Activated T-helper 9 cell treated with anti-CD3 and anti-CD28 coated beads, Interleukin-2, amount 50 U/mL, for 16 hours (primary cell): Measurements from ENCODE around the gene SART3.
"Not testable (repeated sequence)": the region's sequence is repeated elsewhere in the genome, so short reads cannot be mapped to it uniquely, and the experiment has no call there.

ENCODE experiments used
- DNase-seq: peaks from one replicate; pipeline ENCODE4 v3.0.0-alpha.2; 2020; ENCODE audit warnings: low read depth

SART3 gene

GRCh38 chr12:108518101-108518715 lies 42.8 kb downstream of the SART3 start:
- DNase-seq, result no peak

DNA sequence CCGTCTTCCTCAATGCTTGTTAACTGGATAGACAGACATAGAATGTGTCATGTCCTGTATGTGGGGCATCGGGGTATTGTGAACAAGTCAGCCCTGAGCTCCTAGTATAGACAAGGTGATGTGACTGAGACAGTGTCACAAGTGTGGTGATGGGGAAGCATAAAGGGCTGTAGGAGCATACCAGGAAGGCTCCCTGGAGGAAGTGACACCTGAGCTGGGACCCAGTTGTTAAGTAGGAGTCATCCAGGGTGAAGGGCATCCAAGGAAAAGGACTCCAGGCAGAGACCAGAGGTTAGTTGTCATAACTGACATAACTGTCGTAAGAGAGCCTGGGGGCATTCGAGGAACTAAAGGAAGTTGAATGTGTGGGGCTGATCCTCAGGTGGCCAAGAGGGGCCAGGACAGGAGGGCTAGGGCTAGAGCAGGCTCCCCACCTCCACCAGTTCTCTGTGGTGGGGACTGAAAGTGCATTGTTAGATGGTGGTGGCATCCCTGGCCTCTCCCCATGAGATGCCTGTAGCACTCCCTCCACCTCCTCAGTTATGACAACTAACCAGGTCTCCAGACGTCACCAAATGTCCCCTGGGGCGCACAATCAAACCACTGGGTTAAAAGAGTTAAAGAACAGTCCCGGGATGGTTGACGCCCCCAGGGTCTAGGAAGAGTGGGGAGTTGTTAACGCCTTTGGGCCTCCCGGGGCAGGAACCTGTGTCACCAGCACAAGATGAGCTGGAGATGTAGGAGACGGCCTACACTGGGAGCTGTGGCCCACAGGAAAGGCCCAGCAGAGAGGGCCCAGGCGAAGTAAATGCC lies 43.5 kb downstream of the SART3 start:
- no peak for DNase-seq

GRCh38 chr12:108516511-108517275 lies 44.3 kb downstream of the SART3 start:
- DNase-seq, result no peak

DNA sequence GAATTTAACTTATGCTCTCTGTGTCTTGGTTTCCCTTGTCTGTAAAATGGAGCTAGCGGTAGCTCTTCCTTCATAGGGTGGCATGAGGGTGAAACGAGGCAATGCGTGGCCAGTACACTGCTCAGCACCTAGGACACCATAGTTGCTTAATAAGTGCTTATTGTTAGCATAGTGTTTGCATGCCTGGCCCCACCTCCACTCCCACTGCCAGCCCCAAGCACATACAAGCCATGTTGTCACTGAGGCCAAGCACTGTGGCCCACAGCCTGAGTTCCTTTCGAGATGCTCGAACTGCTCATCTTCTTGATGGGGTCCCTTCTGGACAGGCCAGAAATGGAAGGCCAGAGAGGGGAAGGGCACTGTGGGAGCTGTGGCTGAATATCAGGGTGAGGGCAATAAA lies 45.1 kb downstream of the SART3 start:
- no peak for DNase-seq

DNA sequence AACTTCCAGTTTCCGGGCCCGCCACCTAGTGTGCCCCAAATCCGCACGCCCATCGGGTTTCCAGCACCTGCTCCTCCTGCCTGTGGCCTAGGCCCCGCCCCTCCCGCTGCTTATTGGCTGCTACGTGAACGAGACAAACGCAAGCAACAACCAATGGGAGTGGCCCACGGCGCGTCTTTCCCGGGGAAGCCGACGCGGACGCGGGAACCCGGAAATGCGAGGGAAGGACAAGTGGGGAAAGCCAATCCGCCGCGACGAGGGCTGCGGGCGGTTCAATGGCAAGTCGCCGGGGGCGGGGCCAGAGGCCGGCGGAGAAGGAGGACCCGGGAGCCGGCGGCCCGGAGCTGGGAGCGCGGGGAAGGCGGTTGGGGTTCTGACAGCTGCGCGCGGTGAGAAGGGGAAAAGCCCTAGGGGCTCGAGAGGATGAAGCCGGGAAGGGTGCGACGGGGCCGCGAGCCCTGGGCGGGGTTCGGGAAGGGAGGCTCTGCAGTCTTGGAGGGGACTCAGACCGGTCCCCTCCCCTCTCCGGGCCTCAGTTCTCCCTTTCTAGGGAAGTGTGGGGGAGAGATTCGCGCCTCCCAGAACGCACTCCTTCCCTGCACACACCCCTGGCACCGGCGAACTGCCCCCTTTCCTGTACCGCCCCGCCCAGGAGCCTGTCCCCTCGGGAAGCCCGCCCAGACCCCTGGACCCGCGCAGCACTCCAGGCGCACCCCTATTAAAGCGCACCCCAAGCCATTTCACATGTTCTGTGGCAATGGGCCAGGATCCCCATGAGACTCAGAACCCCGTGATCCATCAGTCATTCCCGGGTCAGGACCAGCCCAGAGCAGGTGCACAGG lies 45.8 kb downstream of the SART3 start, which contains the start of gene FICD:
Gene FICD, plus strand, starts transcription at position 305 of the 842 bp plus-strand sequence. CDS start 1,696 bp downstream, outside the sequence.
- DNase-seq, result peak; percentile 100

- DNase-seq, result no peak
Measured at GRCh38 chr12:108514468-108514972, 46.5 kb downstream of the SART3 start.

- DNase-seq, result peak; percentile 68
Measured at GRCh38 chr12:108511633-108512540, 49.1 kb downstream of the SART3 start.

GRCh38 chr12:108510836-108511235 lies 50.1 kb downstream of the SART3 start:
- DNase-seq, result no peak

GRCh38 chr12:108509806-108510205 lies 51.2 kb downstream of the SART3 start:
- DNase-seq, result no peak

DNA sequence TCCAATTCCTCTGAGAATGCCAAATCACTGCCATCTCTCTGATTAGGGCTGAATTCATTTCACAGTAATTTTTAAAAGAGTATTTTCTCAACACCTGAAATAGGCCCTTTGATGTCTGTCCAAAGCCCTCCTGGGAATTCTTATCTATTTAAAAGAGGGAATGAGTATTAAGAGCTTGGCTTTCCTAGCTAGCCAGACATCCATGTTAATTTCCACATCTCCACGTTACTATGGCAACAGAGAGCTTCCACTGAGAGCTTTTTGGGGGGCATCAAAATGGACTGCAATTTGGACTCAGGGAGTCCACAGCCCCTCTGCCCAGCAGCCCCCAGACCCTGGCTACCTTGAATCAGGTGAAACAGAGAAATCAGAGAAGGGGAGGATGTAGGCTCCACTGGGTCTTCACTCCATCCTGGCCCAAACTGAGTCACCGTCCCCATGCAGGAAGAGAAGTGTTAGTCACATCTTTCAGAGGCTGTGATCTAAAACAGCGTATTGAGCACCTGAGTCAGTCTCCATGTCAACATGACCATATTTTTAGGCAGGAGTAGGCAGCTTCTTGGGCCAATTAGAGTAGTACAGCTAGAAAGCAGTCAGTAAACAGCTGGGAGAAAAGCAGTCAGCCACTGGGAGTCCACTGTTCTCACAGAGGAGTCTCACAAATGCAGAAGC lies 52.9 kb downstream of the SART3 start:
- DNase-seq, result no peak

- DNase-seq, result no peak
Measured at GRCh38 chr12:108505129-108505528, 55.8 kb downstream of the SART3 start.

GRCh38 chr12:108502922-108503321 lies 58.1 kb downstream of the SART3 start:
- no peak for DNase-seq

DNA sequence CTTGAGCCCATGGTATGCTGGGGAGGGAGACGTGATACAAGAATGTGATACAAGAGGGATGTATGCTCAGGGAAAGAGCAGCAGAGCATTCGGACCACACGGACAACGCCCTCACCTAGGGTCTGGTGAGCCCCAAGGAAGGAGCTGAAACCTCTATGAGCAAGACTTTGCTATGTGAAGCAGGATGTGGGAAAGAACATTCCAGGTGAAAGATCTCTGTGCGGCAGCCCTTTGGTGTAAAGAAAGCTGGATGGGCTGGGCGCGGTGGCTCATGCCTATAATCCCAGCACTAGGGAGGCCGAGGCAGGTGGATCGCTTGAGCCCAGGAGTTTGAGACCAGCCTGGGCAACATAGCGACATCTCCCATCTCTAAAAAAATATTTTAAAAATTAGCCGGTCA lies 62.8 kb downstream of the SART3 start:
- DNase-seq, result no peak

- DNase-seq, result no peak
Measured at GRCh38 chr12:108495823-108496579, 65.0 kb downstream of the SART3 start.

GRCh38 chr12:108495054-108495453 lies 65.9 kb downstream of the SART3 start:
- no peak for DNase-seq

- no peak for DNase-seq
Measured at GRCh38 chr12:108491256-108491655, 69.7 kb downstream of the SART3 start.

DNA sequence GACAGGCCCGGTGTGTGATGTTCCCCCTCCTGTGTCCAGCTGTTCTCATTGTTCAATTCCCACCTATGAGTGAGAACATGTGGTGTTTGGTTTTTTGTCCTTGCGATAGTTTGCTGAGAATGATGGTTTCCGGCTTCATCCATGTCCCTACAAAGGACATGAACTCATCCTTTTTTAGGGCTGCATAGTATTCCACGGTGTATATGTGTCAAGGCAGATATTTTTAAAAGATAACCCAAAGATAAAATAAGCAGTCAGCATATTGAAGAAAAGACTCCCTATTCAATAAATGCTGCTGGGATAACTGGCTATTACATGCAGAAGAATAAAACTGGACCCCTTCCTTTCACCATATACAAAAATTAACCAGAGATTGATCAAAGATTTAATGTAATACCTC lies 73.9 kb downstream of the SART3 start:
- DNase-seq, result not testable (repeated sequence)

DNA sequence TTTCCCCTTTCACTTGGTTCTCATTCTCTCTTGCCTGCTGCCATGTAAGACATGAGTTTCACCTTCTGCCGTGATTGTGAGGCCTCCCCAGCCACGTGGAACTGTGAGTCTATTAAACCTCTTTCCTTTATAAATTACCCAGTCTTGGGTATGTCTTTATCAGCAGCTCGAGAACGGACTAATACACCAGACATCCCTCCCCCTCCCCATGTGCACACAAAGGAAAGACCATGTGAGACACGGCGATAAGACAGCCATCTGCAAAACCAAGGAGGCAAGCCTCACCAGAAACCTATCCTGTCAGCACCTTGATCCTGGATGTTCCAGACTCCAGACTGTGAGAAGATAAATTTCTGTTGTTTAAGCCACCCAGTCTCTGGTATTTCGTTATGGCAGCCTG lies 75.6 kb downstream of the SART3 start:
- DNase-seq, result not testable (repeated sequence)

DNA sequence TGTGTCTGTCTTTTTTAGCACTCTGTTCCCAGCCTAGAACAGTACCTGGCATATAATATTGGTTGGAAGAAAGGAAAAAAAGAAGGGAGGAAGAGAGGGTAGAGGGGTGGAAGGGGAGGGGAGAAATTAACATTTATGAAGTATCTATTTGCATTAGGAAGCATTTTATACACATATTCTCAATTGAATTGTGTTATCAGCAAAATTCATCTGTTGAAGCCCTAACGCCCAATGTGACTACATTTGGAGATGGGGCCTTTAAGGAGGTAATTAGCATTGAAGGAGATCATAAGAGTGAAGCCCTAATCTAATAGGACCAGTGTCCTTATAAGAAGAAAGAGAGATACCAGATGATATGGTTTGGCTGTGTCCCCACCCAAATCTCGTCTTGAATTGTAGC lies 76.1 kb downstream of the SART3 start:
- no peak for DNase-seq
